Activated CD8-positive, alpha-beta memory T cell treated with anti-CD3 and anti-CD28 coated beads, Interleukin-2, amount 50 U/mL, for 1 hour (primary cell): Measurements from ENCODE around the gene CIZ1.
A peak's percentile ranks its signal among the peaks of the same experiment; 100 is the strongest.
"Not testable (repeated sequence)": the region's sequence is repeated elsewhere in the genome, so short reads cannot be mapped to it uniquely, and the experiment has no call there.

ENCODE experiments used
- DNase-seq: peaks from one replicate; pipeline ENCODE4 v3.0.0-alpha.2; 2020; ENCODE audit errors: extremely low read depth

The CIZ1 gene, protein sequence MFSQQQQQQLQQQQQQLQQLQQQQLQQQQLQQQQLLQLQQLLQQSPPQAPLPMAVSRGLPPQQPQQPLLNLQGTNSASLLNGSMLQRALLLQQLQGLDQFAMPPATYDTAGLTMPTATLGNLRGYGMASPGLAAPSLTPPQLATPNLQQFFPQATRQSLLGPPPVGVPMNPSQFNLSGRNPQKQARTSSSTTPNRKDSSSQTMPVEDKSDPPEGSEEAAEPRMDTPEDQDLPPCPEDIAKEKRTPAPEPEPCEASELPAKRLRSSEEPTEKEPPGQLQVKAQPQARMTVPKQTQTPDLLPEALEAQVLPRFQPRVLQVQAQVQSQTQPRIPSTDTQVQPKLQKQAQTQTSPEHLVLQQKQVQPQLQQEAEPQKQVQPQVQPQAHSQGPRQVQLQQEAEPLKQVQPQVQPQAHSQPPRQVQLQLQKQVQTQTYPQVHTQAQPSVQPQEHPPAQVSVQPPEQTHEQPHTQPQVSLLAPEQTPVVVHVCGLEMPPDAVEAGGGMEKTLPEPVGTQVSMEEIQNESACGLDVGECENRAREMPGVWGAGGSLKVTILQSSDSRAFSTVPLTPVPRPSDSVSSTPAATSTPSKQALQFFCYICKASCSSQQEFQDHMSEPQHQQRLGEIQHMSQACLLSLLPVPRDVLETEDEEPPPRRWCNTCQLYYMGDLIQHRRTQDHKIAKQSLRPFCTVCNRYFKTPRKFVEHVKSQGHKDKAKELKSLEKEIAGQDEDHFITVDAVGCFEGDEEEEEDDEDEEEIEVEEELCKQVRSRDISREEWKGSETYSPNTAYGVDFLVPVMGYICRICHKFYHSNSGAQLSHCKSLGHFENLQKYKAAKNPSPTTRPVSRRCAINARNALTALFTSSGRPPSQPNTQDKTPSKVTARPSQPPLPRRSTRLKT

DNA sequence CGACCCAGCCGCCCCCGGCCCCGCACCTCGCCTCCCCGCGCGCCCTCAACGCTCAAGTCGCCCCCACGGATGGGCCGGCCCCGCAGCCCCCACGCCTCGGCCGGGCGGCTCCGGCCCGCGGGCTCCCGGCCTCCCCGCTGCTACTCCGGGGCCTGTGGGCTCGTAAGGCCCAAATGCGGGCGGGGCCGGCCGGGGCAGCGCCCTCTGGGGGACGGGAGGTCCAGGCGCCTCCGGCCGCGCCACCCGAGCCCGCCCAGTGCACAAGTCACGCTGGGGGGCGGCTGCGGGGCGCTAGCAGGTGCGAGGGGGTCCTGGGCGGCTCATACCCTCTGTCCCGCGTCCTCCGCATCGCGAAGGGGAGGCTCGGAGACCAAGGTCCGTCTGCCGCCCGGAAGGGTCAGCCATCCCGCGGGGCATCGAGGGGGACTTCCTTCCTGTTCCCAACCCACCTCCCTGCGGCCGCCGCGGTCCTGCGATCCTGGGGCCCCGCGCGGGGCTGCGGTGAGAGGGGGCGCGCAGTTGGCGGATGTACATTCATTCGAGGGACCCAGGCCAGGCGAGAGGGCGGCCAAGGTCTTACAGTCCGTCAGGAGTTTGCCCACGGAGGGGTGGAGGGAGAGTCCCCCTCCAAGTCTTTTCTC is at the start of gene CIZ1:
CIZ1 (minus strand) TSS at position 167 of the 641 bp plus-strand sequence. CDS start 715 bp downstream, outside the sequence.
- DNase-seq, result no peak

DNA sequence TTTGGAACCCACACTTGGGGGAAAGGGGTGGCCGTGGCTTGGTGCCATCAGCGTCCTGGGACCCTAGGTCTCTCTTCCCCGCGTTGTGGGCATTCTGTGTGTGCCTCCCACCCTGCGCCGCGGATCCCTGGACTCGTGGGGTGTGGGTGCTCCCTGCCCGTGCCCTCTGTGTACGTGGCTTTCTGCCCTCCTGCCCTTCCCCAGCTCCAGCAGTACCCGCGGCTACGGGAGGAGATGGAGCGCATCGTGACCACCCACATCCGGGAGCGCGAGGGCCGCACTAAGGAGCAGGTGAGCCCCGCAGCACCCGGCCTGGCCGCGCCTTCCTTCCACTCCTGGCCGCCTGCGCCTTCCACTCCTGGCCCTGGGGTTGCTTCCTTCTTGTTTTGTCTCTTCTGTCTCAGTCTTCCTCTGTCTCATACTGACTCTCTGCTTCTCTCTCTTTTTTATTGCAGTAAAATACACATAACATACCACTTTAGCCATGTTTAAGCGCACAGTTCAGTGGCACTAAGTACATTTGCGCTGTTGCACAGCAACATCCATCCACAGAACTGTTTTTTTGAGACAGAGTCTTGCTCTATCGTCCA is 42.5 kb upstream of the CIZ1 start:
- DNase-seq, result no peak

DNA sequence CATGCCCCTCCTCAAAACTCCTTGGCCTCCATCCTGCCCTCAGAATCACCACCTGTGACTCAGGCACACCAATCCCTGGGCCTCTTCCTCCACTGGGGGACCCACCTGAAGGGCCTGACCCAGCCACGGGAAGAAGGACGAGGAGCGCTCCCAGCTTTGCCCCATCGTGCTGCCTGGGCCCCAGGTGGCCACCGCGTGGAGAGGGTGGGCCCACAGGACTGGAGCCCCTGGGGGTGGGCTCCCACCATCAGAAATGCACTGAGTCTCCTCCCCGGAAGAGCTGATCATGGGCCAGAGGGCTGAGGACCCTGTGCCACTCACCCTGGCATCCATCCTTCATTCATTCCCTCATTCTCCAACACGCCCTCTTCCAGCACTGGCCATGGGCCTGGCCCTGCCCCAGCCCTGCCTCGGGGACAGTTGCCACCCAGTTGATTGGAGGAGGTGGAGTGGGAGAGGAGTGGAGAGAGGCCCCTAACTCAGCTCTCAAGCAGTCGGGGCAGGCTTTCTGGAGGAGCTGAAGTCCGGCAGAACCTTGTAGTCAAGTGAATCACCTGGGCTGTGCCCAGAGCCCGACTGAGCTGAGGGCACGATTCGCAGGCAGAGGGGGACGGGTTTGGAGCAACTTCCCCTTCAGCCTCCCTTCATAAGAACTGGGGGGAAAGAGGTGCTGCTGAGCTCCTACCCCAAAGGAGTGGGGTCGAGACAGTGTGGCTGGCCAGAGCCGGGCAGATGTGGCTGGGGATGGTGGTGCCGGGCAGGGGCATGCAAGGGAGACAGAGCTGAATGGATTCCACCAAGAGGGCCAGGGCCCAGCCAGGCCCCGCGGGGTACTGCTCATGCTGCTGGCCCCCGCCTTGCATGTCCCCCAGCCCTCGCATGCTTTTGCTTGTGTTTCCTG is 41.4 kb upstream of the CIZ1 start:
- DNase-seq, result no peak

DNA sequence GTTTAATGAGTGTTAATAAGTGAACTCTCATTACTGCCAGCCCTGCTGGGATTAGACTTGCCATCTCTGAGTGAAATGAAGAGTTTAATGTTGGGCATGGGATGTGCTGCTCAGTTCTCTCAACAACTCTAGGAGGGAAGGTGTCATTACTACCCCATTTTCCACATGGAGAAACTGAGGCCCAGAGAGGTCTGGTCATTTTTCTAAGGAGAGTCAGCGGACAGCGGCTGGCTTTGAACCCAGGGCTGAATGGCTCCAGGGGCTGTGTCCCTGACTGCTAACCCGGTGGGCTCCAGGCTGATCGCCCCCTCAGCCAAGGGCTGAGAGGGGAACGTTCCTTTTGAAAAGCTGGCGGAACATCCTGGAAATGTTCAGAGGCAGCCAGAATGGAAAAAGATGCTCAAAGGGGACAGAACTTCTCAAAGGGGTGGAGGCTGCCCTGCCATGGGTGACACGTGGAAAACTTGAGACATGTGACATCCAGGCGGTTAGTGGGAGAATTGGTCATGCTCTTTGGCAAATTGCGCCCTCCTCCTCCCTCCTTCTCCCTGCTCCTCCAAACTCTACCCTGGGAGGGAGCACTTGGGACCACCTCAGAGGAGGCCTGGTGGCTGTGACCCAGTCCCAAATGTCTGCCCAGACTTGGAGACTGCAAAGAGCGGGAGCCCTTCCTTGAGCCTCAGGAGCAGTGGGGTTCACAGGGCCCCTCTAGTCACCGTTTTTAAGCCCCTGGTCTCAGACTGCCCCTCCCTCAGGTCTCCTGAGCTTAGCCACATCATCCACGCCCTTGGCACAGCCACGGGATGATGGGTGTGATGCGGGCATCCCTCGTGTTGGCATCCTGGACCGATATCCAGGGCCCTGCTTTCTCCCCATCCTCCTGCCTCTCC is 40.5 kb upstream of the CIZ1 start:
- DNase-seq, result no peak

DNA sequence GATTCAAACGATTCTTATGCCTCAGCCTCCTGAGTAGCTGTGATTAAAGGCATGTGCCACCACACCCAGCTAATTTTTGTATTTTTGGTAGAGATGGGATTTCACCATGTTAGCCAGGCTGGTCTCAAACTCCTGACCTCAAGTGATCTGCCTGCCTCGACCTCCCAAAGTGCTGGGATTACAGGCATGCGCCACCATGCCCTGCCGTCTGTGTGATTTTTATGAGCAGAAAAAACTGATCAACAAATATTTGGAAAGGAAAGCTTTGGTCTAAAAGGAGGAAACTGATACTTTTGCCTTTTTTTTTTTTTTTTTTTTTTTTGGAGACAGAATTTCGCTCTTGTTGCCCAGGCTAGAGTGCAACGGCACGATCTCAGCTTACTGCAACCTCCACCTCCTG is 39.5 kb upstream of the CIZ1 start:
- DNase-seq, result not testable (repeated sequence)

DNA sequence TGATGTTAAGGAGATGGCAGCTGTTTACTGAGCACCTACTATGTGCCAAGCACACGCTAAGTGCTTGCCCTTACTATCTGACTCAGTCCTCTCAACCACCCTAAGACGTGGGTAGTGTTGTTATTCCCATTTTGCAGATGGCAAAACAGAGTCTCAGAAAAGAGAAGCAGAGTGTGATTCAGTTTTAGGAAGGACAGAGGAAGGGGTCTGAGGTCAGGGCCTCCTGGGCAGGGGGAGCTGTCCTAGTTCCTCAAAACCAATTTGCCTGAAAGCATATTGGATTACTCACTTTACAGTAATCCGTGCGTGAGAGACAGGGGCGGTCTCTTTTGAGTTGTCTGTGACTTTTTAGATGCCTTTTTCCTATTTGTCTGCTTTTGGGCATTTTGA is 35.0 kb upstream of the CIZ1 start:
- DNase-seq, result no peak

DNA sequence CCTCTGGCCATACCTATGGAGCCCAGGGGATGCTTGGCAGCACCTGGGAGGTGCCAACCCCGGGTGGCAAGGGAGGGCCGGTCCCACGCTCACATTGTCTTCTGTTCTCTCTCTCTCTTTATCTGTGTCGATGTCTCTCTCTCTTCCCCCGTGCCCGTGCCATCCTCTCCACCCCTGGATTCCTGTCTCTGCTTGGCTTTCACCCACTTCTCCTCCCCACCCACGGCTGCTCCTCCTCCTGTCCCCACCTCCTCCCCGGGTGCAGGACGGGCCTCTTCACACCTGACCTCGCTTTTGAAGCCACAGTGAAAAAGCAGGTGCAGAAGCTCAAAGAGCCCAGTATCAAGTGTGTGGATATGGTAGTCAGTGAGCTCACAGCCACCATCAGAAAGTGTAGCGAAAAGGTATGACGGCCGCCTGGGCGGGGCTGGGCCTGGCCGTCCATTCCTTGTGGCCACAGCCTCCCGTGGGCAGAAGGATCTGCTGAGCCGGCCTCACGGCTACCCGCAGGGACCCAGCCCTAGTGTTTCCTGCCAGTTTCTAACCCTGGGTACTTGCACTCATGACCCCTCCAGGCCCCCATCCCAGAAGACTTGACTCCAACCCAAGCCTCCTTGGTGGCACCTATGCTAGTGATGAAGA is 34.5 kb upstream of the CIZ1 start:
- no peak for DNase-seq

DNA sequence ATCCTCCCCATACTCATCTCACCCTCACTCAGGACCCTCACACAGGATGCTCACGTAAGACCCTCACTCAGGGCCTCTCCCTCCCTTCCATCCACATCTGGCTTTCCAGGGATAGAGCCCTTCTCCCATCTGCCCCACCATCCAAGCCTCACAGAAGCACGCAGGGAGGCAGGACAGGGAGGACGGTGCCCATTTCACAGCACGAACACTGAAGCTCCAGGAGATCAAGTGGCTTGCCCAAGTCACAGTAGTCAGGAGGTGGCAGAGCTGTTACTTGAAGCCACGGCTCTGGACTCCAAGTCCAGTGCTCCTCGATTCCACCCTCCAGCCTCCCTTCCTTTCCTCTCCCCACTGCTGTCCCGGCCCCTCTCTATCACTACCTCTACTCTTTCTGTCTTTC is 33.5 kb upstream of the CIZ1 start:
- no peak for DNase-seq

DNA sequence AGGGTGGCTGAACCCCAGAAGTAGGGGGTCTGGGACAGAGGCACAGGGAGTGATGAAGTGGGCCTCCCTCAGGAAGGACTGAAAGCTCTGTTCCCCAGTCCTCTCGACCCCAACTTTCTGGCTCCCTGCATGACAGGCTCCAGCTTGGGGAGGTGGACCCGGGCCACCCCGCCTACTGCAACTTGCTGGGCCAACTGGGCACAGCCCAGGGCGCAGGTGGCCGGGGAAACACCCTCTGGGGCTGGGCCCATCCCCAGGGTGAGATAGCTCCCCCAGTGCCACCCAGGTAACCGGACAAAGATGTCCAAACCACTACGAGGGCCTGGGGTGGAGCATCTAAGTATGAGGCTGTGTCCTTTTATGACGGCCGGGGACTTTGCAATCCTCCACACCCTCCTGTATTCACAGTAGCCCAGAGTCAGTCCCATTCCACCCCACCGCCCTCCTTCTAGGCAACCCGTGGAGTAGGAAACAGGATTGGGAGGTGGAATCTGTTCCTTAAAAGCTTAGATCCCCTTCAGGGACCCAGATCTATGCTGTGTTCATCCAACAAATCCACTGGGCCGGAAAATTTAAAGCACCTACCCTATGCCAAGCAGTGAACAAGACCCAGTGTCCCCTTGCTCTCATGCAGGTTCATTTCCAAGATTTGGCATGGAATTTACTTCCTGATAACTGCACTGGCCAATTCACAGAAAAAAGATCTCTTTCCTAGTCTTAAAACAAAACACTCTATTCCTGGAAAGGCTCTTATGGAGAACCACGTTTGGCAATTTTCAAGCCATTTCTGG is 31.7 kb upstream of the CIZ1 start:
- no peak for DNase-seq

DNA sequence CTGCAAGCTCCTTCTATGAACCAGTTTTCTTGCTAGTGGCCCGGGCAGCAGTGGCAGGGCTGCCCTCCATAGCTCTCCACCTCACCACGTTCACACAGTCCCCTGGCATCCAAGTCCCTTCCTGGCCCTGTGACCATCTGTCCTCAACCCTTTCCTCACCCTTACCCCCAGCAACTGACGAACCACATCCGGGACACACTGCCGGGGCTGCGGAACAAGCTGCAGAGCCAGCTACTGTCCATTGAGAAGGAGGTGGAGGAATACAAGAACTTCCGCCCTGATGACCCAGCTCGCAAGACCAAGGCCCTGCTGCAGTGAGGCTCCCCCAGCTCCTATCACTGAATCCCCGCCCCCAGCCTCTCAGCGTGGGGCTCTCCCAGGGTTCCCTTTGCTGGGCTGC is 30.7 kb upstream of the CIZ1 start:
- no peak for DNase-seq

DNA sequence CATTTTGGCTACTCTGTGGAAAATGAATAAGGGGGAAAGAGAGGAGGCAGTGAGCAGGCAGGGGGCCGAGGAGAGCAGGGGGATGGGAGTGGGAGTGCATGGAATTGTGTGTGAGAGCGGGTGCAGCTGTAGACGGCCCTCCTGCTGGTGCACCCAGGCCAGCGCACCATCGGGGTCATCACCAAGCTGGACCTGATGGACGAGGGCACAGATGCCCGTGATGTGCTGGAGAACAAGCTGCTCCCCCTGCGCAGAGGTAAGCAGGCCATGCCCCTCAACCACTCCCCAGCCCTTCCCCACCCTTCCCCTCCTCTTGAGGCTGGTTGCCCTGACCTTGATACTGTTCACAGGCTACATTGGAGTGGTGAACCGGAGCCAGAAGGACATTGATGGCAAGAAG is 28.5 kb upstream of the CIZ1 start:
- no peak for DNase-seq

DNA sequence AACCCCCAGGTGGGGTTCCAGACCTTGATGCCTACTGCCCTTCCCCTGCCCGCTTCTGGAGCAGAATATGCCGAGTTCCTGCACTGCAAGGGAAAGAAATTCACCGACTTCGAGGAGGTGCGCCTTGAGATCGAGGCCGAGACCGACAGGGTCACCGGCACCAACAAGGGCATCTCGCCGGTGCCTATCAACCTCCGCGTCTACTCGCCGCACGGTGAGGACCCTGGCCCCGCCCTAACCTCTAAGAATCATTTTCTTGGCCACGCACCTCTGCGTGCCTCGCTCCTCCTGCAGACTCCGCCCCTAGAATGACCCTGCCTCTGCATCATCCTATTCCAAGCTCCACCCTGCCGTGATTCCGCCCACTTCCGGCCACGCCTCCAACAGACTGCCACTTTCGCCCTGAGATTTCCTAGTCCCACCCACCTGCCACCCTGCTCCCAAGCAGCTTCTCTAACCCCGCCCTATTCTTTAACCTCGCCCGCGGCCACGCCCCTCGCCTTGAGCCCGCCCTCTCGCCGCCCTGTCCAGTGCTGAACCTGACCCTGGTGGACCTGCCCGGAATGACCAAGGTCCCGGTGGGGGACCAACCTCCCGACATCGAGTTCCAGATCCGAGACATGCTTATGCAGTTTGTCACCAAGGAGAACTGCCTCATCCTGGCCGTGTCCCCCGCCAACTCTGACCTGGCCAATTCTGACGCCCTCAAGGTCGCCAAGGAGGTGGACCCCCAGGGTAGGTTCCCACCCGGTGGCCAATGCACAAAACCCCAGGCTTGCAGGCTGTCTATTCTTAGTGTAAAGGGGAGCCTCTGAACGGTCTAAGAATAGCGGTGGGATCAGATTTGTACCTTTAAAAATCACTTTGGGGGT is 27.4 kb upstream of the CIZ1 start:
- DNase-seq, result peak; percentile 67

DNA sequence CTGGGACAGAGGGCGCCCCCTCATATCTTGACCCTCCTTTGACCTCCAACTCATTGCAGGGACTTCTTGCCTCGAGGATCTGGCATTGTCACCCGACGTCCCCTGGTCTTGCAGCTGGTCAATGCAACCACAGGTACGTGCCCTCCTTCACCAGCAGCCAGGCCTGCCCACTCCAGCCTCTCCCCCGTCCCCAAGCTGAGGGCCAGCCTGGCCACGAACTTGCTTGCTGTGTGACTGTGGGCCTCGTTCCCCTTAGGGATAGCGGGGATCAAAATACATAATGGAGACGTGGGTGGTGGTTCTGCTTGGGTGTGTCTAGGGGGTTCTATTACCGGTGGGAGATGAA is 26.8 kb upstream of the CIZ1 start:
- no peak for DNase-seq

DNA sequence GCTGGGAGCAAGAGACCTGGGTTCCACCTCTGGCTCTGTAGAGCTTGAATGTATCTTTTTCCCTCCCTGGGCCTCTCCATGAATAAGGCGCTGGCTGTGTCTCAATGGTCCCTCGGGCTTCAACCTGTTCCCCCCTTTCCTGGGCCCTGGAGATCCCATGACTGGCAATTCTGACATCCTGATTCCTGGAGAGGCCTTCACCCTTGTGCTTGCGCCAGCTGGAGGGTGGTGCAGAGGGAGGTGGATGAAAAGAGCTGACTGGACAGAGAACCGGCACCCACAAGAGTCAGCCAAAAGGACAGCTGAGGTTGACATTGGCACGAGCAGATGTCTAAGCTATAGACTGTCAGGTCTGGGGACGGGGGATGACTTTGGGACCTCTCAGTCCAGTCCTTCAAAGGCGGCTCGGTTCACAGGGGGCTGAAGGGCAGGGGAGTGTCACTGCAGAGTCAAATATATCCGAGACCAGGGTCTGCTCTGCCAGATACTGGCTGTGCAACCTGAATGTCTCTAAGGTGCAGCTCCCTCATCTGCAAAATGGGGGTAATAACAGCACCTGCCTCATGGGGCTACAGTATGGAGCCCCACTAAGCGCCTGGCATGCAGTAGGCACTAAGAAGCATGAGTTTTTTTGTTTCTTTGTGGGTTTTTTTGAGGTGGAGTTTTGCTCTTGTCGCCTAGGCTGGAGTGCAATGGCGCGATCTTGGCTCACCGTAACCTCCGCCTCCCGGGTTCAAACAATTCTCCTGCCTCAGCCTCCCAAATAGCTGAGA is 25.6 kb upstream of the CIZ1 start:
- DNase-seq, result no peak

DNA sequence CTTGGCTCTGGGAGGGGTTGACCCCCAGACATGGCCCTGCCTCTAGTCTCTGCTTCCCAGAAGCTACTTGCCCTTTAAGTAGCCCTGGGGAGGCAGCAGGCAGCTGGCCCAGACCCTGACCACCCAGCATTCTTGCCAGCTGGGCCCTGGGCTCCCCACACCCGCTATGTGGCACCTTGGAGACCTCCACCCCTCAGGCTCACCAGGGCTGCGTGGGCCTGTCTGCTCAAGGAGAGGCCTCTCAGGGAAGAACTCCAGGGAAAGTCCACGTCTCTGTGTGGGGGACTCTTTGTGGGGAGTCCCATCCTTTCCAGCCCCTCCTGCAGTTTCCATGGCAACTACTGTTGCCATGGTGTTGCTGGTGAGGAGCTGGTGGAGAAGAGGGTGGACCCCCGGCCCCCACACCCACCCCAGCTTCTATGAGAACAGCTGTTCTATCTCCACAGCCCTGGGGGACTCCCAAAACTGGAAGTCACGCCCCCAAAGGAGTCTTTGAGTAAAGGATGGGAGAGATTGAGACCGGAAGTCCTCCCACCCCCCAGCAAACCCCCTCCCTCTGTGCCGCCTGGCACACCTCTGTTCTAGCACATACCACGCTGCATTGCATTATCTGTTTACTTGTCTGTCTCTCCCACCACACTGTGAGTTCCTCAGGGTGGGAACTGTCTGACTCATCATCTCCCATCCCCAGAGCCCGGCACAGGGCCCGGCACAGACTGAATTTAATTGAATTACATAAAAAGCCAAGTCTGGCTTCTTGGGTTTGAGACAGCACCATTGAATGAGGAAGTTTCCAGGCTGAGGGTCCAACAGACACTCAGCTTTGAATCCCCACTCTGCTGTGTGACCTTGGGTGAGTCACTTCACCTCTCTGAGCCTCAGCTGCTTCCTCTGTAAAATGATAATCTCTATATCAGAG is 24.4 kb upstream of the CIZ1 start:
- no peak for DNase-seq
